ENCODE results near the gene PRRT2.

GRCh38 chr16:29844575-29845331, 32.8 kb downstream of the PRRT2 start:
- TF ChIP-seq, protein P1, sequence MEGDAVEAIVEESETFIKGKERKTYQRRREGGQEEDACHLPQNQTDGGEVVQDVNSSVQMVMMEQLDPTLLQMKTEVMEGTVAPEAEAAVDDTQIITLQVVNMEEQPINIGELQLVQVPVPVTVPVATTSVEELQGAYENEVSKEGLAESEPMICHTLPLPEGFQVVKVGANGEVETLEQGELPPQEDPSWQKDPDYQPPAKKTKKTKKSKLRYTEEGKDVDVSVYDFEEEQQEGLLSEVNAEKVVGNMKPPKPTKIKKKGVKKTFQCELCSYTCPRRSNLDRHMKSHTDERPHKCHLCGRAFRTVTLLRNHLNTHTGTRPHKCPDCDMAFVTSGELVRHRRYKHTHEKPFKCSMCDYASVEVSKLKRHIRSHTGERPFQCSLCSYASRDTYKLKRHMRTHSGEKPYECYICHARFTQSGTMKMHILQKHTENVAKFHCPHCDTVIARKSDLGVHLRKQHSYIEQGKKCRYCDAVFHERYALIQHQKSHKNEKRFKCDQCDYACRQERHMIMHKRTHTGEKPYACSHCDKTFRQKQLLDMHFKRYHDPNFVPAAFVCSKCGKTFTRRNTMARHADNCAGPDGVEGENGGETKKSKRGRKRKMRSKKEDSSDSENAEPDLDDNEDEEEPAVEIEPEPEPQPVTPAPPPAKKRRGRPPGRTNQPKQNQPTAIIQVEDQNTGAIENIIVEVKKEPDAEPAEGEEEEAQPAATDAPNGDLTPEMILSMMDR (IDR thresholded peaks at IDR 0.05; ENCODE audit: low read length): no peak
- no peak for TF ChIP-seq EZH2 (optimal IDR thresholded peaks at IDR 0.05; ENCODE audit: low read depth, low read length)
